ENCODE data around the gene PLA2G2E.
"Not testable (repeated sequence)": the region's sequence is repeated elsewhere in the genome, so short reads cannot be mapped to it uniquely, and the experiment has no call there.

Gene PLA2G2E

GRCh38 chr1:19923137-19923952 is at the start of gene PLA2G2E:
PLA2G2E (minus strand) TSS chr1:19923617; CDS start chr1:19923559, 58 bp downstream.
- no peak for DNase-seq

DNA sequence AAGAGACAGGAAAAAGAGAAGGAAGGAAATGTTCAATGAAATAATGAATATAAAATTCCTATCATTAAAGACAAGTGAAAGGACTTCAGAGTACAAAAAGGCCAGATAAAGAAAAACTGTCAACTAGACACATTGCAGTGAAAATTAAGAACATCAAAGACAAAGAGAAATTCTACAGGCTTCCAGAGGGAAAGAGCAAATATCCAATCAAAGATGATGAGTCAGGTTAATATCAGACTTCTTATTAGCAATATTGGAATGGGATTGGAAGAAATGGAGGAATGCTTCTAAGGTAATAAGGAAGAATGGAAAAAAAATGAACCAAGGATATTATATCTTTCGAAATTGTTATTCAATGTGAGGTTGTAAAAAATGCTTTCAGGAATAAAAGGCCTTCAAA is 48.2 kb upstream of the PLA2G2E start:
- no peak for DNase-seq

DNA sequence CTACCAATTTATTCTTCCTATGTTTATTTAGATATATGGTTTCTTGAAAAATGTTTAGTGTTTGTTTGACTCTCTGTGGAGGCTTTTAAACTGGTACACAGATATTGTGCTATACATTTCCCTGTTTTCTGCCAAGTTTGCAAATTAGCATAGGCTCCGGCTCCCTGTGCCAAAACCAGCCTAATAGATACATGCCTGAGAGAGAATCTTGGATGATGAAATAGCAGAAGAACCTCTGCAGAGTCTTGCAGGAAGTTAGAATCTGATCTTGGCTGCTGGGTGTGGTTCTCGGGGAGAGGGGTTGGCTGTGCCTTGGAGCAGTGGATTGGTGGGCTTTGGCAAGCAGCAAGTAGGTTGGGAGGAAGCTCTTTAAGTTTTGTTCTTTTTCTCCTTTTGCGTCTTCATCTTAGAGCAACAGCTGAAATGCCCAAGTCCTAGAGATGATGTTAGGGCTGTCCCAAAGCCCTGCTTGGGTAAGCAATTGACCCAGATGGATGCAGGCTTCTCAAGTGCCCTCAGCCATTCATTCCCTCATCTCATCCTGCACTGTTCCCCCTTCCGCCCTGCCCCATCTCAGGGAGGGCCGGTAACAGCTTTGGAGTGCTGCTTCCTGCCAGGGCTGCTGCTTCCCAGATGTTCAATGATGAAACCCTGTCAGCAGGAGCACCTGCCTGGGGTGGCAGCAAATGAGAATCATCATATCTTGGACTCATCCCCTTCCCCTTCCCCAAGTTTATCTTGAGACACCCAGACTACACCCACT is 46.7 kb upstream of the PLA2G2E start:
- DNase-seq, result no peak

DNA sequence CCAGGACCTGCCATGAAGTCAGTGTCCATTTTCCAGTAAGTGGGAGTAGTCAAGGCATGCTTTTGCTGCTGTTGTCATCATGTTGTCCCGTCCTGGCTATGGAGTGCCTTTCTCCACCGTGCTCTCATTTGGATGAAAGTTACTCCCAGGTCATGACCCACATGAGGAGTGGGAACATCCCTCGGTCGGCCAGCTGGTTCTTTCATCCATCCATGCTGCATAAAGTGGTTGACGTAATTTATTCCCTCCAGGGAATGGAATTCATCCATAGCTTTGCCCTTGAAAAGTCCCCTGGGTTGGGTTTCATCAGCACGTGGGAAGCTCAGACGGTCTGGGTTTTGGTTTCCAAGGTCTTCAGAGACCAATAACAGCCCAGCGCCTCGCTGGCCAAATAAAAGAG is 44.4 kb upstream of the PLA2G2E start:
- no peak for DNase-seq

DNA sequence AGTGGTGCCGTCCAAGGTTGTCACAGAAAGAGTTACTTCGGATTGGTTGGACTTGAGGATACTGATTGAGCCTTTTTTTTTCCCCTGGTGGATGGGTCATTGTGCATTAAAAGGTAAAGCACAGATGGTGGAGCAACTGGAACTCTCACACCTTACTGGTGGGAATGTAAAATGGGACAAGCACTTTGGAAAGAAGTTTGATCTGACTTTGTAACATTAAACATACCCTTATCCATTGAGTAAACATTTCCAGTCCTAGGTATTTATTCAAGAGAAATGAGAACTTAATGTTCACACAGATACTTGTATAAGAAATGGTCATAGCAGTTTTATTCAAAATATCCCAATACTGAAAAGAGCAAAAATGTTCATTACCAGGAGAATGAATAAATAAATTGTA is 41.1 kb upstream of the PLA2G2E start:
- DNase-seq, result no peak

GRCh38 chr1:19963636-19964035 is 40.2 kb upstream of the PLA2G2E start:
- DNase-seq, result no peak

DNA sequence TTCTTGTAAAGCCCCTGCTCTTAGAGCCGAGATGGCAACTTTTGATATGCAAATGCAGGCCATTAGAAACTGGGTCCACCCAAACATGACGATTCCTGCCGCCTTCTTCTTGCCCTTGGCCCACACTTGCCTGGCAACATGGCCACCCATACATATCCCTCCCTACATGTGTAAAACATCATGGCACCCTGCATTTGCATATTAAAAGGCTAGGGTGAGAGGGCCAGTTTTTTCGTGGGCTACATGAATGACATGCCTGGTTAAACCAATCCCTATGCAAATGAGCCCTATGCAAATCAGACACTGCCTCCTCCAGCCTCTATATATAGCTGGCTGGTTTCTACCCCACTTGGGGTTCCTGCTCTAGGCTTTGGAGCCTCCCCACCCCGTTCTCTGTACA is 37.2 kb upstream of the PLA2G2E start:
- no peak for DNase-seq

GRCh38 chr1:19957779-19958178 is 34.4 kb upstream of the PLA2G2E start:
- DNase-seq, result no peak

- DNase-seq, result no peak
Measured at GRCh38 chr1:19955534-19956170, 32.2 kb upstream of the PLA2G2E start.

DNA sequence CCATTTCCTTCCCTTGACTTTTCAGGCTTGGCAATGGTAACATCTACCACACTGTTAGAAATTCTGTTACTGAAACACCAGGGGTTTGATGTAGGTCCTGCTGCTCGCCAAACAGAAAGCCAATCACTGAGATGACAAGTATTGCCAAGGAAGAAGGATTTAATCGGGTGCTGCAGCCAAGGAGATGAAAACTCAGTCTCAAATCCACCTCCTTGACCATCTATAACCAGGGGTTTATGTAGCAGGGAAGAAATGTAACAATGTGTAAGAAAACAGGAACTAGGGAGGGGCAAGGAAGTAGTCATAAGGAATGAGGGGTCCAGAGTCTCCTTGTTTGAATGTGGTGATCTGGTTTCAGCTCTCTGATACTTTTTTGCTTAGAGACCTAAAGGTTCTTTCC is 30.6 kb upstream of the PLA2G2E start:
- no peak for DNase-seq

- DNase-seq, result no peak
Measured at GRCh38 chr1:19949016-19949415, 25.6 kb upstream of the PLA2G2E start.

DNA sequence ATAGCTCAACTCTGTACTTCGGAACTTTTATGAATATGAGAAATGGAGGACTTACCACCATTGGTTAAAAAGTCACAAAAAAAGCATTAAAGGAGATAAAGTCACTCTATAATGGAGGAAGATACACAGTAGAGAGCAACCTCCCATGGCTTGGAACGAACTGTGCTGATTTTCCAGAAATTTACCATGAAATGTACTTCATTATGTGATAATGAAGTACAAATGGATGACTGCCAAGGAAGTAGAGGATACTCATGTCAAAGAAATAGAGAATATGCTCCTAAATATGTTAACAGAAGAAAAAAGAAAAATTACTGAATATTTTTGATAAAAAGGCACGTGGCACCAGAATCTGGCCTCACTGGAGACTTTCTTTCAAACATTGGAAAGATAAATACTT is 23.6 kb upstream of the PLA2G2E start:
- no peak for DNase-seq

DNA sequence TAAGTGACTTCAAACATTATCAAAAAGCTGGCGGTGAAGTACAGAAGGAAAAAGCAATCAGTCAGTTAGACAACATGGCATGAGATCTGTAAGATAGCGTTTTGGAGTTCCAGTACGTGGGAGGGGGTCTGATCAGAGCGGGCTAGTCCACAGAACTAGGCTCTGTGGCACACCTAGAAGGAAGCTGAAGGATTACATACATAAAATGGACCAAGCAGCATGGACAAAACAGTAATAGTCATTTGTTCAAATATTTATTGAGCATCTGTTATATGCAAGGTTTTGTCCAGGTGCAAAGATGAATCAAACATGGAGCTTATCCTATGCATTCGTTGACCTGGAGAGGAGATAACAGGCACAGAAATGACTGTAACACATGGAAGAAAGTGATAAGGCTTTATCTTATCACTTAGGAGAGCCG is 22.9 kb upstream of the PLA2G2E start:
- DNase-seq, result no peak

DNA sequence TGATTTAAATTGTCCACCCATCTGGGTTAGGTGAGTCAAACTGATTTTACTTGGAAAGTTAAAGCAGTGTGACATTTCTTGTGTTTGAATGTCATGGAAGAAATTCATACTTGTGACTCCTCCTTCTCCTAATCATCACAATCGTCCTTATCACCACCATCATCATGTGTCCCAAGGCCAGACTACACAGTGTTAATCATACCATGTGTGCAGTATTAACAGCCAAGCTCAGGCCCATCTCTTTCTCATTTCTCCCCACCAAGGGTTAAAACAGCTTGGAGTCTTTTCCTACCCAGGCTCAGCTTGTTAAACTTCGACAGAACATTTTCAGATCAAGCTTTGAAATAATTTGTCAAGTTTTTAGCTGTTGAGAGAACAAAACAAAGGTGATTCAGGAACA is 22.5 kb upstream of the PLA2G2E start:
- no peak for DNase-seq

DNA sequence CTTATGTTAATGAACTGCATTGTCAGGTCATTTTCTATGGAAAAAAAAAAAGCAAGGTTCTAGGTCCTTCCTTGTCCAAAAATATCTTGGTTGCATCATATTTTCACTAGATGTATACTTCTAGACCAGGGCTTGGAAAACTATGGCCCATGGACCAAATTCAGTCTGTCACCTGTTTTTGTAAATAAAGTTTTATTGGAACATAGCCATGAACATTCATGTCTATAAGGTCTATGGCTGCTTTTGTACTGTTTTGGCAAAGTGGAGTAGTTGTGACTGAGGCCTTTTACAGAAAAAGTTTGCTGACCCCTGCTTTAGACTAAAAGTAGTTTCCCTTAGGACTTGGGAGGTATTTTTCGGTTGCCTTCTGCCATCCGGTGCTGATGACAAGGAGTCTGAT is 19.2 kb upstream of the PLA2G2E start:
- DNase-seq, result no peak

DNA sequence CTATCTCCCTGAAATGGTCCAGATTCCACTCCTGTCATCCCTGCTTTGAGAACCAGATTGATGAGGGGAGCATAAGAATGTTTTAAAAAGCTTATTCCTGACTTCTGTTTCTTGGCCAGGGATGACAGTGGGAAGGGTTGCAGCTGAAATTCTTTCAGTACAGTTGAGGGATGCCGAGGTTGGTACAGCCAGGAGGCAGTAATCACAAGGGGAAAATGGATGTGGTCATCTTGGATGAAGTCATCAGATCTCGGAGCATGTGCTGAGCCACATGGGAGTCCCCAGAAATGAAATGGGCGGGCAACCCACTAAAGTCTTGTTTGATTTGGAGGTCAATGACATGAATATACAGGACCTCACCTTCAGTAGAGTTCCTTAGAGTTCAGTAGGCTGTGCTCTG is 18.7 kb upstream of the PLA2G2E start:
- DNase-seq, result no peak

GRCh38 chr1:19941206-19941568 is 17.8 kb upstream of the PLA2G2E start:
- no peak for DNase-seq

GRCh38 chr1:19940486-19941205 is 17.2 kb upstream of the PLA2G2E start:
- no peak for DNase-seq

DNA sequence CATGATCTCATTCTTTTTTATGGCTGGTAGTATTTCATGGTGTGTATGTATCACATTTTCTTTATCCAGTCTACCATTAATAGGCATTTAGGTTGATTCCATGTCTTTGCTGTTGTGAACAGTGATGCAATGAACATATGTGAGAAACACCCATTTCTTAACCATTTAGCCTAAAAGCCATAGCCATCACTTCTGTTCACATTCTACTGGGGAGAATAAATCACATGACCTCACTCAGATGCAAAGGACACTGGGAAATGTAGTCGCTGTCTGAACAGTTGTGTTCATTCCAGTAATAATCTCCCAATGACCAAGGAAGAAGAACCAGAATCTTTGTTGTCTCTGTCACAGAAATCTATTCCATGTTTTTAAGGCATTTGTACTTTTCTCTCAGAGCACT is 15.1 kb upstream of the PLA2G2E start:
- no peak for DNase-seq

- DNase-seq, result no peak
Measured at GRCh38 chr1:19936061-19936750, 12.8 kb upstream of the PLA2G2E start.

DNA sequence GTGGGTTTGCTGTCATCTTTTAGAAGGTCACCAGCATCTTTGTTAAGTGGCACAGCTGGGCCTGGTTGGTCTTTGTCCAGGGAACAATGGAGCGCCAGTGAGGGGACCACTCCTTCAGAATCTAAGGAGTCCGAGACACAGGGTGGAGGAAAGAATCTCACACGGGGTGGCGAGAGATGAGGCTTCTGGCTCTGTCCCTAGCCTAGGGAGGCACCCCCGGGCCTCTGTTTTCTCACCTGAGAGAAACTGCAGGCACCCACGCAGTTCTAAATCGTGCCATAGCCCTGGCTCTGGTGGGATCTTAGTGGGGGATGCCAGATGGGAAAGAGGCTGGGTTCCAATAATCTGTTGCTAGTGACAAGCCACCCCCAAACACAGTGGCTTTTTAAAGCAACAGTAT is 10.9 kb upstream of the PLA2G2E start:
- DNase-seq, result no peak

- no peak for DNase-seq
Measured at GRCh38 chr1:19932866-19933265, 9.4 kb upstream of the PLA2G2E start.

DNA sequence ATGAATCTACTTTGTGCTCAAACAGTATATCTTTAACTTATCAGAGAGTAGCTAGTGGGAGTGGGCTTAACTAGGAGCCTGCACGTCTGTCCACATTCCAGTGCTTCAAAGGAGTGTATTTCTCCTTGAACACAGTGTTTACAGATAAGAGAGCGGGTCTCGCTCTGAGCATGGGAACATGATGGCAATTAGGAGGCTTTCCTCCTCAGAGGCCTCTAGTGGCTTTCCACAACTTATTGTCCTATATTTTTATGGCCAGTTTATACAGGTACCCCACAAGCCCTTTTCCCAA is 3.7 kb upstream of the PLA2G2E start:
- DNase-seq, result not testable (repeated sequence)

Measured in DMS79 (cell line).